ENCODE data around the gene PIGP.

The PIGP gene

DNA sequence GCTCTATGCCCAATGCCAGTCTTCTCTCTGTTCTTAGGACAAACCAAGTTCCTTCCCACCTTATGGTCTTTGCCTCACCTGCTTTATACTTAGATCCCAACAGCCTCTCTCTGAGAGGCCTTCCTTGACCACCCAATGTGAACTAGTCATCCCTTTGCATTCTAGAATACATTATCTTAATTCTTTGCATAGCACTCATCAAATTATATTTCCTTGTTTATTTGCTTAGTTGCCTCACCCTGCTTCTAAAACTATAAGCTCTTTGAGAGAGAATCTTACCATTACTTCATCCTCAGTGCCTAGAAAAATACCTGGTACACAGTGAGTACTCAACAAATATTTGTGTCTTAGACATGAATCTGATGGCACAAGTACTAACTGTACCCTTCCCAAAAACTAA is 8.0 kb downstream of the PIGP start:
- Histone ChIP-seq H3K36me3 (ENCODE audit: insufficient read depth, low read length) (peaks cover 23% of the 10 kb centered on the region), H3K9ac (ENCODE audit: low read depth, low read length) (no peak overlapping the region), H3K4me1 (ENCODE audit: insufficient read depth, low read length) (peaks cover under 1% of the 10 kb centered on the region; the same call in 1 of the 2 replicates), H4K20me1 (ENCODE audit: insufficient read depth, low read length) (no peaks in the 10 kb centered on the region), H3K79me2 (ENCODE audit: insufficient read depth, low read length) (no peaks in the 10 kb centered on the region), H3K4me3 (ENCODE audit: low read depth in 1 of 2, low read length in 2 of 2) (no peak overlapping the region), H3K27ac (ENCODE audit: low read length) (no peak overlapping the region), H2AFZ (ENCODE audit: low read depth, low read length) (no peak overlapping the region), H3K4me2 (ENCODE audit: insufficient read depth, low read length) (no peak overlapping the region), H3K27me3 (ENCODE audit: insufficient read depth, low read length, poor library complexity) (no peaks in the 10 kb centered on the region), H3K9me3 (ENCODE audit: insufficient read depth, low read length, severe bottlenecking) (no peaks in the 10 kb centered on the region)
- DNase-seq = no peak
- no peak for ATAC-seq (ENCODE audit: insufficient read depth, low read depth)
- TF ChIP-seq EZH2 (IDR thresholded peaks at IDR 0.05; ENCODE audit: borderline replicate concordance, low read depth, low read length, severe bottlenecking) = no peak
- TF ChIP-seq, protein P1, sequence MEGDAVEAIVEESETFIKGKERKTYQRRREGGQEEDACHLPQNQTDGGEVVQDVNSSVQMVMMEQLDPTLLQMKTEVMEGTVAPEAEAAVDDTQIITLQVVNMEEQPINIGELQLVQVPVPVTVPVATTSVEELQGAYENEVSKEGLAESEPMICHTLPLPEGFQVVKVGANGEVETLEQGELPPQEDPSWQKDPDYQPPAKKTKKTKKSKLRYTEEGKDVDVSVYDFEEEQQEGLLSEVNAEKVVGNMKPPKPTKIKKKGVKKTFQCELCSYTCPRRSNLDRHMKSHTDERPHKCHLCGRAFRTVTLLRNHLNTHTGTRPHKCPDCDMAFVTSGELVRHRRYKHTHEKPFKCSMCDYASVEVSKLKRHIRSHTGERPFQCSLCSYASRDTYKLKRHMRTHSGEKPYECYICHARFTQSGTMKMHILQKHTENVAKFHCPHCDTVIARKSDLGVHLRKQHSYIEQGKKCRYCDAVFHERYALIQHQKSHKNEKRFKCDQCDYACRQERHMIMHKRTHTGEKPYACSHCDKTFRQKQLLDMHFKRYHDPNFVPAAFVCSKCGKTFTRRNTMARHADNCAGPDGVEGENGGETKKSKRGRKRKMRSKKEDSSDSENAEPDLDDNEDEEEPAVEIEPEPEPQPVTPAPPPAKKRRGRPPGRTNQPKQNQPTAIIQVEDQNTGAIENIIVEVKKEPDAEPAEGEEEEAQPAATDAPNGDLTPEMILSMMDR (IDR thresholded peaks at IDR 0.05; ENCODE audit: borderline replicate concordance, extremely low read depth, low read length, poor library complexity, severe bottlenecking) = no peak

DNA sequence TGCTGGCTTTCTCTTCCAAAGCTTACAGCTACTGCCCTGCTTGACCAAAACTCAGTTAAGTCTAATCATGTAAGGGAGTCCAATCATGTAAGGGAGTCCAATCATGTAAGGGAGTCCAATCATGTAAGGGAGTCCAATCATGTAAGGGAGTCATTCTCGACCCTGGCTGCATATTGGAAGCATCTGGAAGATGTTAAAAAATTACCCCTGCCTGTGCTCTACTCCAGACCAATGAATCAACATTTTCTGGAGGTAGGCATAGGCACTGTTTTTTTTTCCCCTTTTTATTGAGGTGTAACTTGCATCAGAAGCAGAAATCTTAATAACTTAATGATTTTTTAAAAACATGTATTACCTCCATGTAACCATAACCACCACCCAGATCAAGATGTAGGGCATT is 9.4 kb downstream of the PIGP start:
- no peak overlapping the region for H3K9ac ChIP-seq (ENCODE audit: low read depth, low read length)
- DNase-seq (no peak), ATAC-seq (ENCODE audit: insufficient read depth, low read depth) (no peak)
- H3K36me3 ChIP-seq (ENCODE audit: insufficient read depth, low read length) = peaks cover 15% of the 10 kb centered on the region
- H3K4me1 ChIP-seq (ENCODE audit: insufficient read depth, low read length) = no peaks in the 10 kb centered on the region
- no peak overlapping the region for H3K4me2 ChIP-seq (ENCODE audit: insufficient read depth, low read length)
- H3K79me2 ChIP-seq (ENCODE audit: insufficient read depth, low read length) = no peaks in the 10 kb centered on the region
- H3K4me3 ChIP-seq (ENCODE audit: low read depth in 1 of 2, low read length in 2 of 2) = no peak overlapping the region
- H3K27me3 ChIP-seq (ENCODE audit: insufficient read depth, low read length, poor library complexity) = no peaks in the 10 kb centered on the region
- no peak overlapping the region for H3K27ac ChIP-seq (ENCODE audit: low read length)
- H2AFZ ChIP-seq (ENCODE audit: low read depth, low read length) = no peak overlapping the region
- H3K9me3 ChIP-seq (ENCODE audit: insufficient read depth, low read length, severe bottlenecking) = no peaks in the 10 kb centered on the region
- H4K20me1 ChIP-seq (ENCODE audit: insufficient read depth, low read length) = no peaks in the 10 kb centered on the region
- no peak for TF ChIP-seq EZH2 (IDR thresholded peaks at IDR 0.05; ENCODE audit: borderline replicate concordance, low read depth, low read length, severe bottlenecking)
- TF ChIP-seq, protein P1 (IDR thresholded peaks at IDR 0.05; ENCODE audit: borderline replicate concordance, extremely low read depth, low read length, poor library complexity, severe bottlenecking) = no peak

DNA sequence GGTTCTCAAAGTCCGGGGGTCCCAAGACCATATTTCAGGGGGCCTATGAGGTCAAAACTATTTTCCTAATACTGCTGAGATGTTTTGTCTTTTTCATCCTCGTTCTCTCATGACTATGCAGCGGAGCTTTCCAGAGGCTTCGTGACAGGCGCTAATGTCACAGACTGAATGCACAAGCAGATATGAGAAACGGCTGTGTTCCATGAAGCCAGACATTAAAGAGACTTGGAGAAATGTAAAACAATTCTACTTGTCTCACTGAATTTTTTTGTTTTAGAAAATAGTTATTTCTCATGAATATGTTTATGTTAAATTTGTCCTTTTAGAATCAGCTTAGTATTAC is 10.3 kb downstream of the PIGP start:
- H3K9ac ChIP-seq (ENCODE audit: low read depth, low read length) = no peak overlapping the region
- DNase-seq (no peak), ATAC-seq (ENCODE audit: insufficient read depth, low read depth) (no peak)
- H3K79me2 ChIP-seq (ENCODE audit: insufficient read depth, low read length) = no peaks in the 10 kb centered on the region
- H3K4me1 ChIP-seq (ENCODE audit: insufficient read depth, low read length) = no peaks in the 10 kb centered on the region
- H4K20me1 ChIP-seq (ENCODE audit: insufficient read depth, low read length) = no peaks in the 10 kb centered on the region
- H3K4me2 ChIP-seq (ENCODE audit: insufficient read depth, low read length) = no peak overlapping the region
- H3K9me3 ChIP-seq (ENCODE audit: insufficient read depth, low read length, severe bottlenecking) = no peaks in the 10 kb centered on the region
- no peaks in the 10 kb centered on the region for H3K27me3 ChIP-seq (ENCODE audit: insufficient read depth, low read length, poor library complexity)
- H3K4me3 ChIP-seq (ENCODE audit: low read depth in 1 of 2, low read length in 2 of 2) = no peak overlapping the region
- H3K36me3 ChIP-seq (ENCODE audit: insufficient read depth, low read length) = peaks cover 14% of the 10 kb centered on the region; the same call in 1 of the 2 replicates
- TF ChIP-seq EZH2 (IDR thresholded peaks at IDR 0.05; ENCODE audit: borderline replicate concordance, low read depth, low read length, severe bottlenecking) = no peak
- TF ChIP-seq, protein P1 (IDR thresholded peaks at IDR 0.05; ENCODE audit: borderline replicate concordance, extremely low read depth, low read length, poor library complexity, severe bottlenecking) = no peak
- H2AFZ ChIP-seq (ENCODE audit: low read depth, low read length) = no peak overlapping the region
- no peak overlapping the region for H3K27ac ChIP-seq (ENCODE audit: low read length)
